KMS-11 (cell line): ENCODE data around the gene BRD4.
"Not testable (repeated sequence)": the region's sequence is repeated elsewhere in the genome, so short reads cannot be mapped to it uniquely, and the experiment has no call there.

Experiments
- H2AFZ ChIP-seq: fragments of 200-600 bp; sonication (generic); 2 replicates; pipeline ENCODE4 v1.6.1; 2016; ENCODE audit warnings: antibody characterized with exemption, mixed run types, low read depth
- H3K27ac ChIP-seq: fragments of 200-600 bp; sonication (generic); 2 replicates; pipeline ENCODE4 v1.6.1; 2016; ENCODE audit warnings: mild to moderate bottlenecking, mixed run types
- H3K27me3 ChIP-seq: fragments of 200-600 bp; sonication (generic); 2 replicates; pipeline ENCODE4 v1.6.1; 2017; ENCODE audit warnings: mild to moderate bottlenecking, low read depth, mixed run types, moderate library complexity; ENCODE audit not compliant: insufficient read depth
- H3K36me3 ChIP-seq: fragments of 200-600 bp; sonication (generic); 2 replicates; pipeline ENCODE4 v1.6.1; 2017; ENCODE audit warnings: mild to moderate bottlenecking, mixed run types; ENCODE audit not compliant: insufficient read depth
- H3K4me1 ChIP-seq: fragments of 200-600 bp; sonication (generic); 2 replicates; pipeline ENCODE4 v1.6.1; 2016; ENCODE audit warnings: mild to moderate bottlenecking, low read depth, mixed run types; ENCODE audit not compliant: poor library complexity, severe bottlenecking
- H3K4me2 ChIP-seq: fragments of 200-600 bp; sonication (generic); 2 replicates; pipeline ENCODE4 v1.7.0; 2016; ENCODE audit warnings: mild to moderate bottlenecking, mixed run types
- H3K4me3 ChIP-seq: fragments of 200-600 bp; sonication (generic); IDR thresholded peaks from 2 replicates; pipeline ENCODE4 v1.6.1; 2017; ENCODE audit warnings: low read depth, low read length, mixed read lengths; ENCODE audit not compliant: insufficient read depth
- H3K79me2 ChIP-seq: fragments of 200-600 bp; sonication (generic); 2 replicates; pipeline ENCODE4 v1.6.1; 2016; ENCODE audit warnings: low read depth, mixed run types; ENCODE audit not compliant: insufficient read depth
- H3K9ac ChIP-seq: fragments of 200-600 bp; sonication (generic); 2 replicates; pipeline ENCODE4 v1.6.1; 2016; ENCODE audit warnings: mild to moderate bottlenecking, mixed run types
- H4K20me1 ChIP-seq: fragments of 200-600 bp; sonication (generic); 2 replicates; pipeline ENCODE4 v1.6.1; 2016; ENCODE audit warnings: mild to moderate bottlenecking, mixed run types; ENCODE audit not compliant: insufficient read depth
- TF ChIP-seq, protein P1 (sequence below): fragments of 200-600 bp; sonication (generic); conservative IDR thresholded peaks from 2 replicates; pipeline ENCODE4 v1.6.1; 2017; ENCODE audit warnings: low read depth, mild to moderate bottlenecking, antibody characterized with exemption, low read length, moderate library complexity, mixed read lengths

The BRD4 gene

GRCh38 chr19:15340086-15340485, 7.7 kb upstream of the BRD4 start:
- H3K27me3 ChIP-seq = no peaks in the 10 kb centered on the region
- no peaks in the 10 kb centered on the region for H3K36me3 ChIP-seq
- no peak overlapping the region for H3K27ac ChIP-seq
- no peaks in the 10 kb centered on the region for H4K20me1 ChIP-seq
- H3K9ac ChIP-seq = no peak overlapping the region
- TF ChIP-seq, protein P1, sequence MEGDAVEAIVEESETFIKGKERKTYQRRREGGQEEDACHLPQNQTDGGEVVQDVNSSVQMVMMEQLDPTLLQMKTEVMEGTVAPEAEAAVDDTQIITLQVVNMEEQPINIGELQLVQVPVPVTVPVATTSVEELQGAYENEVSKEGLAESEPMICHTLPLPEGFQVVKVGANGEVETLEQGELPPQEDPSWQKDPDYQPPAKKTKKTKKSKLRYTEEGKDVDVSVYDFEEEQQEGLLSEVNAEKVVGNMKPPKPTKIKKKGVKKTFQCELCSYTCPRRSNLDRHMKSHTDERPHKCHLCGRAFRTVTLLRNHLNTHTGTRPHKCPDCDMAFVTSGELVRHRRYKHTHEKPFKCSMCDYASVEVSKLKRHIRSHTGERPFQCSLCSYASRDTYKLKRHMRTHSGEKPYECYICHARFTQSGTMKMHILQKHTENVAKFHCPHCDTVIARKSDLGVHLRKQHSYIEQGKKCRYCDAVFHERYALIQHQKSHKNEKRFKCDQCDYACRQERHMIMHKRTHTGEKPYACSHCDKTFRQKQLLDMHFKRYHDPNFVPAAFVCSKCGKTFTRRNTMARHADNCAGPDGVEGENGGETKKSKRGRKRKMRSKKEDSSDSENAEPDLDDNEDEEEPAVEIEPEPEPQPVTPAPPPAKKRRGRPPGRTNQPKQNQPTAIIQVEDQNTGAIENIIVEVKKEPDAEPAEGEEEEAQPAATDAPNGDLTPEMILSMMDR = no peak
- no peaks in the 10 kb centered on the region for H3K4me1 ChIP-seq
- H3K79me2 ChIP-seq = peaks cover 4% of the 10 kb centered on the region; the same call in 1 of the 2 replicates
- no peak overlapping the region for H2AFZ ChIP-seq
- no peak overlapping the region for H3K4me3 ChIP-seq
- H3K4me2 ChIP-seq = no peak overlapping the region

- H3K4me2 ChIP-seq = no peak overlapping the region
- H3K79me2 ChIP-seq = peaks cover 15% of the 10 kb centered on the region
- H3K4me3 ChIP-seq = no peak overlapping the region
- H3K4me1 ChIP-seq = no peaks in the 10 kb centered on the region
- no peaks in the 10 kb centered on the region for H3K27me3 ChIP-seq
- TF ChIP-seq, protein P1 = no peak
- H3K9ac ChIP-seq = no peak overlapping the region
- no peak overlapping the region for H3K27ac ChIP-seq
- no peaks in the 10 kb centered on the region for H4K20me1 ChIP-seq
- H3K36me3 ChIP-seq = no peaks in the 10 kb centered on the region
- H2AFZ ChIP-seq = no peak overlapping the region
Observed at GRCh38 chr19:15337202-15337601, 4.9 kb upstream of the BRD4 start.

DNA sequence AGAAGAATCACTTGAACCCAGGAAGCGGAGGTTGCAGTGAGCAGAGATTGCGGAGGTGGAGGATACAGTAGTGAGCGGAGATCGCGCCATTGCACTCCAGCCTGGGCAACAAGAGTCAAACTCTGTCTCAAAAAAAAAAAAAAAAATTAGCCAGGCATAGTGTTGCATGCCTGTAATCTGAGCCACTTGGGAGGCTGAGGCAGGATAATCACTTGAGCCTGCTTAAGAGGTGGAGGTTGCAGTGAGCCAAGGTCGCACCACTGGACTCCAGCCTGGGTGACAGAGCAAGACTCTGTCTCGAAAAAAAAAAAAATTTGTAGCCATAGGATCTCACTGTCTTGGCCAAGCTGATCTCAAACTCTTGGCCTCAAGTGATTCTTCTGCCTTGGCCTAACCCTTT, 3.7 kb upstream of the BRD4 start:
- not testable (repeated sequence) for H2AFZ ChIP-seq, H3K4me2 ChIP-seq, H3K9ac ChIP-seq, H3K4me1 ChIP-seq, H3K4me3 ChIP-seq, H3K27me3 ChIP-seq, H3K36me3 ChIP-seq, H4K20me1 ChIP-seq, H3K27ac ChIP-seq
- H3K79me2 ChIP-seq = peaks cover 21% of the 10 kb centered on the region

DNA sequence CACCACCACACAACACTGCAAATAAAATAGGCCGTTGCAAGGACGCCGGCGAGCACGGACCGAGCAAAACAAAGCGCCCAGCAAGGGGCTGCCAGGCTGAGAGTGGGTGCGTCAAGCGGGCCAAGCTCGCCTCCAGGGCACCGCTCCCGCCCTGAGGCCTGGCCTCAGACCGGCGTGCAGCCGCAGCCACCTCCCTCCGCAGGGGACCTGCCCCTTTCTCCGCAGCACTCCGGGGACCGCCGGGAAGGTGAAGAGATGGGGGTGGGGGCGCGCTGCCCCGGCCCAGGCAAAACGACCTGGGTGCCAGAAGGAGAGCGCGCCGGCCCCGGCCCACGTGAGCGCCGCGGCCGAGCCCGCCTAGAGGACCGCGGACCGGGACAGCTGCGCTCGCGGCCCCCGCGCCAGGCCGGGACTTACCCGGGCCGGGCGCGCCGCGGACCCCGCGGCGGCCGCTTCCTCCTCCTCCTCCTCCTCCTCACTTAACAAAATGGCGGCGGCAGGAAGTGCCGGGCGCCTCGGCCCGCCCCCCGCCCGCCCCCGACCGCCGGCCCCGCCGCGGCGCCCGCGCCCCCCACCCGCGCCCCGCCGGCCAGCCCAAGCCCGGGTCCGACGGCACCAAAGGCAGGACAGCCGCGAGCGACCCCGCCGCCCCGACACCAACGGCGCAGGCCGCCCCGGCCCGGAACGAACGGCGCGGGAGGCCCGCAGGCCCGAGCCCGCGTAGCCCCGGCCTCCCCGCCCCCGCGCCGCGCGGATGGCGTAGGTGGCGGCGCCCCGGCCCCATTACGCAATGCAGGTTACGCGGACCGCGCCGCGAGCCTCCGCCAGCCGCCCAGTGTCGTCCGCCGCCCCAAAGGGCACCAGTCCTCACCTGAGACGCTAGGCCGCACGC, 674 bp downstream of the BRD4 start:
- Histone ChIP-seq H3K4me3 (no peak overlapping the region), H3K4me1 (peaks cover 26% of the 10 kb centered on the region), H2AFZ (no peak overlapping the region), H3K27ac (peak overlapping the region; percentile 66), H3K9ac (peak overlapping the region; percentile 80), H4K20me1 (peaks cover 44% of the 10 kb centered on the region), H3K36me3 (no peaks in the 10 kb centered on the region), H3K4me2 (peak overlapping the region; percentile 98), H3K27me3 (no peaks in the 10 kb centered on the region), H3K79me2 (peaks cover 64% of the 10 kb centered on the region)
- TF ChIP-seq, protein P1 = no peak
